ENCODE measurements around the gene B3GNT2. TPM values are rescaled to one million over a fixed set of nuclear protein-coding genes. Genes with fewer than 3 reads are reported as not detected.

The B3GNT2 gene
- total RNA-seq, 1 experiment from 2014 or later, result 12.3 TPM

DNA sequence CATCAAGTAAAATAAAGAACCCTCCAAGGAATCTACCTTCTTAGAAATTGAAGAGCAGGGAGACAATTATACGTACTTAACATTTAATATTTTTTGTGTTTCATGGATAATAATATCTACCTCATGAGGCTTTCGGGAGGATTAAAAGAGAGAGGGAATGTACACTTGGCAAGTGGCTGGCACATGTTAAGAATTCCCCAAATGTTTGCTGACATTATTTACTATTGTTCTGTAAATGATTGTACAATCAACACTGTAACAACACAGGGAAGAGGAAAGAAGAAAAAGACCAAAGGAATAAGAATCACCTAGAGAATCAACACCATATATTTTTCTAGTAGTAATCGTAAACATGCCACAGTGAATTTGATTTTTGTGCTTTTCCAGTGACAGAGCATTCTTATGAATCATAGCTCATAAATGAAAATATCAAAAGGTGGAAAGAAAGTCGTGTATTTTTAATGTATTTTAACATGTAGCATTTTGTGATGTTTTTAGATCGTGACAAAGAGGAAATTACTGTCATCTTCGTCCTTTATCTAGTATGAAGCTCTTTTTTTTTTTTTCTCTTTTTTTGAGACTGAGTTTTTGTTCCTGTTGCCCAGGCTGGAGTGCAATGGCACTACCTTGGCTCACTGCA lies 67.3 kb downstream of the B3GNT2 start:
- Mint-ChIP-seq H3K27me3 (ENCODE audit: insufficient read depth, unreplicated experiment) (no peaks in the 10 kb centered on the region), H3K27ac (ENCODE audit: low read depth, unreplicated experiment) (no peak overlapping the region), H3K36me3 (ENCODE audit: insufficient read depth, unreplicated experiment) (no peaks in the 10 kb centered on the region), H3K9me3 (ENCODE audit: unreplicated experiment) (no peaks in the 10 kb centered on the region), H3K4me1 (ENCODE audit: insufficient read depth, unreplicated experiment) (no peaks in the 10 kb centered on the region), H3K4me3 (ENCODE audit: unreplicated experiment) (no peak overlapping the region)
- BruUV-seq (replicated peaks), result no TSS peak
- TF ChIP-seq, protein P1, sequence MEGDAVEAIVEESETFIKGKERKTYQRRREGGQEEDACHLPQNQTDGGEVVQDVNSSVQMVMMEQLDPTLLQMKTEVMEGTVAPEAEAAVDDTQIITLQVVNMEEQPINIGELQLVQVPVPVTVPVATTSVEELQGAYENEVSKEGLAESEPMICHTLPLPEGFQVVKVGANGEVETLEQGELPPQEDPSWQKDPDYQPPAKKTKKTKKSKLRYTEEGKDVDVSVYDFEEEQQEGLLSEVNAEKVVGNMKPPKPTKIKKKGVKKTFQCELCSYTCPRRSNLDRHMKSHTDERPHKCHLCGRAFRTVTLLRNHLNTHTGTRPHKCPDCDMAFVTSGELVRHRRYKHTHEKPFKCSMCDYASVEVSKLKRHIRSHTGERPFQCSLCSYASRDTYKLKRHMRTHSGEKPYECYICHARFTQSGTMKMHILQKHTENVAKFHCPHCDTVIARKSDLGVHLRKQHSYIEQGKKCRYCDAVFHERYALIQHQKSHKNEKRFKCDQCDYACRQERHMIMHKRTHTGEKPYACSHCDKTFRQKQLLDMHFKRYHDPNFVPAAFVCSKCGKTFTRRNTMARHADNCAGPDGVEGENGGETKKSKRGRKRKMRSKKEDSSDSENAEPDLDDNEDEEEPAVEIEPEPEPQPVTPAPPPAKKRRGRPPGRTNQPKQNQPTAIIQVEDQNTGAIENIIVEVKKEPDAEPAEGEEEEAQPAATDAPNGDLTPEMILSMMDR (IDR thresholded peaks at IDR 0.05; ENCODE audit: unreplicated experiment), result no peak
- ChIA-PET CTCF (interaction anchor here (0.7 kb wide), 2 partner anchors 148 to 269 kb away, joined by 3 read pairs; no protein-coding TSS in a partner anchor), POLR2A (interaction anchor here (0.6 to 0.7 kb wide), 3 partner anchors 67 to 1117 kb away, joined by 3 to 5 read pairs (median 3); partner anchors contain the start of gene B3GNT2)
- intact Hi-C loops (cut with micrococcal nuclease), result no loop called here
- no peak for DNase-seq (ENCODE audit: unreplicated experiment)

DNA sequence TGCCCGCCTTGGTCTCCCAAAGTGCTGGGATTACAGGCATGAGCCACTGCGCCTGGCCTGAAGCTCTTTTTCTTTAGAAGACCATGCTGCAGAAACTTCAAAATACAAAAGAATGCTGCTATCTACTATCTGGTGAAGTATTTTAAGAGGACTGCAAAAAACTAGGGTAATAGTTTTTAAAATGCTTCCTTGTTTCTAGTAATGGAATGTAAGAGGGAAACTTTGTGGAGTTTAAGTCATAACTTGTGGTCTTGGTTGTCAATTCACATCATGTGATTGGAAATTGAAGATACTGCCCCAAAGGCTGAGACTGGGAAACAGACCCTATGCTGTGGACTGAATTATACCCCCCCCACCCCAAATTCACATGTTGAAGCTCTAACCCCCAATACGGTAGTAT lies 68.3 kb downstream of the B3GNT2 start:
- no TSS peak for BruUV-seq (replicated peaks)
- H3K9me3 Mint-ChIP-seq (ENCODE audit: unreplicated experiment), result peaks cover 8% of the 10 kb centered on the region
- intact Hi-C loops (cut with micrococcal nuclease), result no loop called here
- no peaks in the 10 kb centered on the region for H3K4me1 Mint-ChIP-seq (ENCODE audit: insufficient read depth, unreplicated experiment)
- no peak for DNase-seq (ENCODE audit: unreplicated experiment)
- no peak overlapping the region for H3K4me3 Mint-ChIP-seq (ENCODE audit: unreplicated experiment)
- POLR2A ChIA-PET, result no interaction called here
- TF ChIP-seq, protein P1 (IDR thresholded peaks at IDR 0.05; ENCODE audit: unreplicated experiment), result no peak
- H3K36me3 Mint-ChIP-seq (ENCODE audit: insufficient read depth, unreplicated experiment), result no peaks in the 10 kb centered on the region
- CTCF ChIA-PET, result interaction anchor here (0.7 kb wide), 1 partner anchor 30 kb away, joined by 3 read pairs; no protein-coding TSS in a partner anchor
- no peaks in the 10 kb centered on the region for H3K27me3 Mint-ChIP-seq (ENCODE audit: insufficient read depth, unreplicated experiment)
- no peak overlapping the region for H3K27ac Mint-ChIP-seq (ENCODE audit: low read depth, unreplicated experiment)

- TF ChIP-seq, protein P1 (IDR thresholded peaks at IDR 0.05; ENCODE audit: unreplicated experiment), result no peak
- H3K4me1 Mint-ChIP-seq (ENCODE audit: insufficient read depth, unreplicated experiment), result no peaks in the 10 kb centered on the region
- H3K27me3 Mint-ChIP-seq (ENCODE audit: insufficient read depth, unreplicated experiment), result no peaks in the 10 kb centered on the region
- no TSS peak for BruUV-seq (replicated peaks)
- H3K4me3 Mint-ChIP-seq (ENCODE audit: unreplicated experiment), result no peak overlapping the region
- intact Hi-C loops (cut with micrococcal nuclease), result no loop called here
- H3K36me3 Mint-ChIP-seq (ENCODE audit: insufficient read depth, unreplicated experiment), result no peaks in the 10 kb centered on the region
- no peak for DNase-seq (ENCODE audit: unreplicated experiment)
- ChIA-PET POLR2A (no interaction called here), CTCF (no interaction called here)
- no peak overlapping the region for H3K27ac Mint-ChIP-seq (ENCODE audit: low read depth, unreplicated experiment)
- H3K9me3 Mint-ChIP-seq (ENCODE audit: unreplicated experiment), result peaks cover 9% of the 10 kb centered on the region
Observed at GRCh38 chr2:62265106-62265505, 69.2 kb downstream of the B3GNT2 start.

DNA sequence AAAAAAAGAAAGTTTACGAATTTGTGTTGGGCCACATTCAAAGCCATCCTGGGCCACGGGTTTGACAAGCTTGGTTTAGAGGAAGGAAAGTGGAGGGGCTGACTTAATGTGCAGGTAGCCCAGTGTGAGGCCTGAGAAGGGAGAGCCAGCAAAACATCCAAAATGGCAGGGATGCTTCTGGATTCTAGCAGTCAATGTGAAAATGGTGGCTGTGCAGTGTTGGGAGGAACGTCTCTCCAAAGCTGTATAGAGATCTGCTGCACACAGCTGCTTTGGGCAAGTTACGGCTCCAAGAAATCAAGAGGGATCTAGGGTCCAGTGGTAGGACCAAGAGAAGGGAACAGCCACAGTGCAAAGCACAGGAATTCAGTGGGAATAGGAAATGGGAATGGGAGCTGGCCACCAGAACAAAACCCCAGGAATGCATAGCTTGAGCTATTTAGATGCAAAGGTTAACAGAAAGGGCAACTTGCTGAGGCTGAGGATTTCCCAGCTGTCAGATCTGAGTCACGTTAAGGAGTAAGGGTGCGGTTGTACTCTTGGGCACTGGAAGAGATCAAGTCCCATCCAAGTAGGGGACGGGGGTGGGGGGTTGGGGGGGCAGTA lies 70.6 kb downstream of the B3GNT2 start:
- H3K27ac Mint-ChIP-seq (ENCODE audit: low read depth, unreplicated experiment), result no peak overlapping the region
- POLR2A ChIA-PET, result no interaction called here
- peak; percentile 18 for DNase-seq (ENCODE audit: unreplicated experiment)

More for the DNA sequence above, 70.6 kb downstream of the B3GNT2 start:
- no peak overlapping the region for H3K4me3 Mint-ChIP-seq (ENCODE audit: unreplicated experiment)
- no TSS peak for BruUV-seq (replicated peaks)
- intact Hi-C loops (cut with micrococcal nuclease), result no loop called here
- TF ChIP-seq, protein P1 (IDR thresholded peaks at IDR 0.05; ENCODE audit: unreplicated experiment), result no peak
- no peaks in the 10 kb centered on the region for H3K36me3 Mint-ChIP-seq (ENCODE audit: insufficient read depth, unreplicated experiment)
- no peaks in the 10 kb centered on the region for H3K4me1 Mint-ChIP-seq (ENCODE audit: insufficient read depth, unreplicated experiment)
- no peaks in the 10 kb centered on the region for H3K27me3 Mint-ChIP-seq (ENCODE audit: insufficient read depth, unreplicated experiment)
- peaks cover 9% of the 10 kb centered on the region for H3K9me3 Mint-ChIP-seq (ENCODE audit: unreplicated experiment)
- CTCF ChIA-PET, result interaction anchor here (0.6 to 0.7 kb wide), 3 partner anchors 20 to 105 kb away, joined by 3 to 6 read pairs (median 4); no protein-coding TSS in a partner anchor

Data from MCF 10A (cell line).